NCI-H128 (cell line): ENCODE data around the gene GLI3.

Experiments used
- DNase-seq: peaks from one replicate; lab custom pipeline; 2025; ENCODE audit not compliant: unreplicated experiment; lab: John Stamatoyannopoulos, UW

Gene GLI3

GRCh38 chr7:42006801-42007513 is 230.1 kb downstream of the GLI3 start:
- DNase-seq = no peak

DNA sequence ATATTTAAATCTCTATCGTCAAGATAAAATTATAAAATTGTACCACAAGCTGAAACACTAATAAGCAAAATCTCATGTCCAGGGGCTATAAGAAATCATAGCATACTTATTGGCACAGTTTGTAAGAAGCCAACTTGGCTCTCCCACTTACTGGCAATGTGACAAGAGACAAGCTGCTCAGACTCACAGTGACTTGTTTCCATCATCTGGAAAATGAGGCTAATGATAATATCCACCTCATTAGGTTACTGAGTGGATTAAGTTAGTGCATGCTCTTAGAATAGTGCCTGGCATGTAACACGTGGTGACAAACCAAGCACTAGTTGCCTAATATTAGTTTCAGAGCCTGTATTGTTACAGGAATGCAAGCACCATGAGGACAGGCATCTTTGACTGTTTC is 234.4 kb downstream of the GLI3 start:
- no peak for DNase-seq

DNA sequence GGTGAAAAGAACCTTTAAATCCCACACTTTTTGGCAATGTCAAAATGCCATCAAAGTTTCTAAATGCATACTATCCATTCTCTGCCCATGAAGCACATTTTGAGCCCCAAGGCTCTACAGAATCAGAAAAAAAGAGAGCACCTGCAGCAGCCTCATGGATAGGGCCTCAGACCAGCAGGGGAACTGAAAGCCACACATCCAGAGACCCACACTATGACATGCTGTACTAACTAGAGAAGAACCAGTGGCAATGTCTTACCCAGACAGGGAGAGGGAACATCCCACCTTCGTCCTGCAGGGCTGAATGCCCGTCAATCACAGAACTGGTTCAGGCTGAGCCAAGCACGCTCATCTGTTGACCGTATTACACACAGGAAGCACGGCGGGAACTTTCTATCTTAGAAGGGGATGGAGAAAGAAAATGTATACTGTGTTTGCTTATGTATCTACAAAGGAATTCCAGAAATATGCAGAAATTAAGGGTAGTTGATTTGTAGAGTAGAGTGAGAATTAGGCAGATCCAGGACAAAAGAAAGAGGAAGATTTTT is 237.2 kb downstream of the GLI3 start:
- DNase-seq = no peak

- no peak for DNase-seq
These were observed 239.0 kb downstream of the GLI3 start for GRCh38 chr7:41998041-41998440.

DNA sequence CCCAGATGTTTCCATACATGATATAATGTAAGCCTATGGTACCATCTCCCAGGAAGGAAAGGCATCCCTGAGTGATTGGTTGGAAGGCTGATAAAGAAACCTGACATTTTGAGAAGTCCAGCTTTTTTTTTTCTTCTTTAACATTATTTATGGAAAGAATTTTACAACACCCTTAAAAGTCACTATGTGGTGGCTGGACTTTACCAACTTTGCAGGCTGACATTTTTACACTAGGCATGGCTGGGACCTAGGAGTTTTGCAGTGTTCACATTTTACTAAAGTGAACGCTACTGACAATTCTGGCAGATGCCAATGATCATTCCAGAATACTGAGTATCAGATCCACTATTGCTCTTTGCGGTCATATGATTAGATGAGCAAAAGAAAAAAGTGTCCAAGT is 239.9 kb downstream of the GLI3 start:
- no peak for DNase-seq

DNA sequence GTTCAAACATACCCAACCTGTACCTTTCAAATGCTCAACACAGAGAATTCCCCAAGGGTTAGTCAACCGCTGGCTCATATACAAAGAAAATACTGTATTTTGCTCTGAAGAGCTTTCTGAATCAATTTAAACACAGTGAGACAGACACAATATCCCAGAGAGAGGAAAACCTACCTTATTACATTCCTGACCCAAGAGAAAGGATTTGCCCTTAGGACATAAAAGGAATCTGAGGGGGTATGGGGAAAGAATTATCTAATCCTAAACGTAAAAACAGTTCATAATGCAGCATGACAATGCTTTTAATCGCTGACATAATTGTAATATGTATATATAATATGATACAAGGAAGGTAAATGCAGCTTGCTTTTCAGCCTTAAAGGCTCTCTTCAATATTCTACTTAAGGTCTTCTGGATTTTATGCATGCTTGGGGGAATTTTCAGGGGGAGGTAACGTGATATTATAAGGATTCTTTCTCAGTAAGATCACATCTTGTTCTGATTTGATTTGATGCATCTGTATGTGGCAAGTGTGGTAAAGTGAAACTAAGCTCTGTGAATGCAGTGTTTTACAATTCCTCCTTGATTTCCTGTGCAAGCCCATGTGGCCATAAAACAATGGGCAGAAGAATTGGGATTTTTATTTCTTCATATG is 240.5 kb downstream of the GLI3 start:
- DNase-seq = no peak

GRCh38 chr7:41995632-41996271 is 241.3 kb downstream of the GLI3 start:
- DNase-seq = no peak

- DNase-seq = no peak
These were observed 242.3 kb downstream of the GLI3 start for GRCh38 chr7:41994746-41995110.

DNA sequence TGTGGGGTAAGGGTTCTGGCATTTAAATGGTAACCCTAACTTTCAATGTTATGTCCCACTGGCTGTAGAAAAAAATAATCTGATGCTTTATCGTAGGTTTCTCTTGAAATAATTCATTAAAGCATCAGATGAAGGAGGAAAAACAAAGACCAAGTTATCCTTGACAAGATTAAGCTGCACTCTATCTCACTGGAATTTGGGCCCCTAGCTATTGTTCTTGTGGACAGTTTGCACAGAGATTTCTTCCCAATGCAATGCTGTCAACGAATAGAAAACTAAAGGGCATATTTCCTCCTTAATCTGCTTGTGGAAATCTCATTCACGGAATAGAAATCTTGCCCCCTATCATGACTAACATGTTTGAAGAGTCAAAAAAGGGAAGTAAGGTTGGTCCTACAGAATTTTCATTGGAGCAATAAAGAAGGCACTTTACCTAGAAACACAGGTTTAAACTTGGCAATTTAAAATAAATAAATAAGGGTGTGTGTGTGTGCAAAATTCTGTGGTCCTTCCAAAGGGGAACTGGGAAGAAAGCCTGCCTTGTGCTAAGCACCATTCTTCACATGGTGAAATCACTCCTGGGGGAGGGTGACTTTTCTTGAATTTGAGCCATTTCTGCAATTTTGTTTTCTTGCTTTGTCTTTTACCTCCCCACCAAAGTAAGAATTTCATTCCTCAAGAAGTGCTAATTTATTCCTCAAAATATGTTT is 242.8 kb downstream of the GLI3 start:
- DNase-seq = no peak

GRCh38 chr7:41992881-41993867 is 243.8 kb downstream of the GLI3 start:
- DNase-seq = no peak

GRCh38 chr7:41984888-41985287 is 252.1 kb downstream of the GLI3 start:
- DNase-seq = no peak

GRCh38 chr7:41981046-41982040 is 255.7 kb downstream of the GLI3 start:
- no peak for DNase-seq

- no peak for DNase-seq
These were observed 257.1 kb downstream of the GLI3 start for GRCh38 chr7:41979834-41980307.

DNA sequence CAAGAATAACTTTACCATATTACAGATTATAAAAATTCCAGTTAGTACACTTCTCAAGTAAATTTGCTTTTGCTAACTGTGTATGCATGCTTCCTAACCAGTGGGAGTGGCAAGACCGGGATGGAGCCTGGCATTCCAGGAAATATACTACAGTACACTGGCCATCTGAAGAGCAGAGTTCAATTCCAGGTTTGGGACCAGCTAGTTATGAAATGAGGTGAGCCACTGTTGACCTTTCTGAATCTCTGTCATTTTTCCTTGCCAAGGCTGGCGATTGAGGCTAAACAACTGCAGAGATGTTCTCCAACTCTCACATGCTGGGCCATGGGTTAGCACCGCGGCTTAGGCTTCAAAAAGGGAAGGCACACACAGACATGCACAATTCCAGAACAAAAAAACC is 258.2 kb downstream of the GLI3 start:
- no peak for DNase-seq

- no peak for DNase-seq
These were observed 259.3 kb downstream of the GLI3 start for GRCh38 chr7:41977661-41978060.

GRCh38 chr7:41977151-41977651 is 259.8 kb downstream of the GLI3 start:
- DNase-seq = no peak

DNA sequence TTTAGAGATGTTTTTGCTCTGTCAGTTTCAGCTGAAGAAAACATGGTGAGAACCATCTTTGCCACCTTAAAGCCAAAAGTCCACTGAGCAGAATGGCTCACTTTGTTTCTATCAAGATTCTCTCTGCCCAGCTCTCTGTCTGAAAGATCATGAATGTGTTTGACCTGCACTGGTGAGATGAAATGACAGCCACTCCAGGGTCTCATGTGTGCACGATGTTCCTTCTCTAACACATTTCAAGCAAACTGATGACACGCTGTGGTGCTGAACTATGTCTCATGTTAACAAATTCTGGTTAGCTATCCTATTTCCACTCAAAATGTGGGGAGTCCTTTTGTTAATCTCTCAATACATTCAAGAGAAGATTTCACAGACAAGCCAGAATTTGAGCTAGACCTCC is 260.6 kb downstream of the GLI3 start:
- DNase-seq = no peak

DNA sequence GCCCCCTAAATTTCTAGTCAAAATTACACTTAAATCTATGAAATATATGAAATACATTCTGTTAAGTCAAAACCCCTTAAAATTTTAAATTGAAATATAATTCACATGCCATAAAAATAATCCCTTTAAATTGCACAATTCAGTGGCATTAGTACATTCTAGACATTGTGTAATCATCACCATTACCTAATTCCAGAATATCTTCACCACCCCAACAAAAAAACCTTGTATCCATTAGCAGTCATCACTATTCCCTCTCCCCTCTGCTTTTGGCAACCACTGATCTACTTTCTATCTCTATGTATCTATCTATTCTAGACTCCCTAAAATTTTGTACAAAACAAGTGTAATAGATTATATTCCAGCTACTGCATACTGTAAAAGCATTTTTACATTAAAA is 261.2 kb downstream of the GLI3 start:
- no peak for DNase-seq
